Adrenal gland (tissue), 12 donors: ENCODE measurements around the gene SIRPD. TPM values are rescaled to one million over a fixed set of nuclear protein-coding genes. Genes with fewer than 3 reads are reported as not detected.

Experiments
- DNase-seq, 7 donors: peaks; one replicate each; pipeline ENCODE4 v3.0.0-alpha.2; 2019 to 2020
- H3K27ac ChIP-seq, 5 donors: fragments of 200-600 bp; sonication (generic) in 4 of 5; 1 replicate in 3 of 5; 2 replicates in 2 of 5; pipeline versions ENCODE4 v1.5.1 to v1.8.0; 2016 to 2020; ENCODE audit warnings: mild to moderate bottlenecking in 1 of 5
- H3K27me3 ChIP-seq: fragments of 200-600 bp; 2 replicates; pipeline ENCODE4 v1.8.0; 2021
- H3K36me3 ChIP-seq, 2 donors: fragments of 200-600 bp; replicated peaks in 1 of 2; 1 replicate in 1 of 2; 2 replicates in 1 of 2; pipeline versions ENCODE4 v1.5.1 to v1.8.0; 2018 to 2022
- H3K4me1 ChIP-seq, 2 donors: fragments of 200-600 bp; replicated peaks in 1 of 2; 1 replicate in 1 of 2; 2 replicates in 1 of 2; pipeline versions ENCODE4 v1.5.1 to v1.8.0; 2018 to 2021
- H3K4me3 ChIP-seq, 4 donors: fragments of 200-600 bp; sonication (generic) in 3 of 4; one replicate each; pipeline ENCODE4 v1.5.1; 2016 to 2018
- H3K9me3 ChIP-seq, 3 donors: fragments of 200-600 bp; sonication (generic) in 1 of 3; replicated peaks in 1 of 3; 1 replicate in 2 of 3; 2 replicates in 1 of 3; pipeline versions ENCODE4 v1.5.1 to v1.8.0; 2016 to 2021
- CTCF ChIP-seq, 6 experiments: fragments of 450-650 bp in 4 of 6; fragments of 200-600 bp in 2 of 6; sonication (generic) in 1 of 6; IDR thresholded peaks; 1 replicate in 5 of 6; 2 replicates in 1 of 6; pipeline versions ENCODE4 v1.5.1 to v1.8.0; 2016 to 2021; ENCODE audit warnings: antibody characterized with exemption in 6 of 6, mild to moderate bottlenecking in 2 of 6, moderate library complexity in 1 of 6
- POLR2A ChIP-seq, 2 donors: fragments of 450-650 bp; IDR thresholded peaks; one replicate each; pipeline ENCODE4 v1.6.1; 2017; ENCODE audit warnings: antibody characterized with exemption in 2 of 2, mild to moderate bottlenecking in 2 of 2, moderate library complexity in 1 of 2
- WGBS, 4 donors: extraction: QIAGEN DNeasy Blood & Tissue Kit in 2 of 4; methylation state at CpG; one replicate each; pipeline versions ENCODE4 v1.1.5 to v1.1.7; 2013 to 2017; 5-methylcytosine and 5-hydroxymethylcytosine counted together
- intact Hi-C, 2 donors: fragments of 100-400 bp; cut with DNase I; formaldehyde crosslinking; loops; one replicate each; pipeline versions ENCODE4 v1.14.1 to v1.15.0; 2022 to 2023
- polyA plus RNA-seq, 3 donors: library from polyadenylated mRNA; stranded (reverse); fragments of 200-250 nt in 2 of 3; fragments of 350-450 nt in 1 of 3; fragmentation: Illumina TruSeq in 1 of 3; extraction: RNeasy Lipid Tissue Mini Kit (QIAGEN cat#74804) in 1 of 3; gene quantifications; one replicate each; pipeline ENCODE4 v1.2.3, GENCODE V29; 2013 to 2014
- small RNA-seq, 2 donors: library from RNA; depleted of rRNA; stranded (forward); fragments of <200 nt; gene quantifications; one replicate each; pipeline ENCODE3, GENCODE V24; 2016
- total RNA-seq, 9 donors: library from RNA; depleted of rRNA in 4 of 9; stranded (reverse); fragments of >200 nt in 4 of 9; fragments of 120-200 nt in 1 of 9; fragmentation: NEBNext Ultra II Directional in 1 of 9; extraction: Animal tissue kit (Norgen Biotek cat#: 25700) in 1 of 9; gene quantifications; one replicate each; pipeline versions ENCODE4 v1.1.0 to v1.2.4, GENCODE V29; 2013 to 2023
- donor health status: healthy with polysubstance abuse.
- donor health status: Bipolar disorder and iron deficiency.
- donor health status: DM: yes; HTN: yes; CAD: no.
- donor health status: DM: no; HTN: no; CAD: no.
- donor health status: DM: no; HTN: no; CAD: no.
- donor health status: DM: yes; HTN: yes; CAD: no.

The SIRPD gene
- total and polyA plus RNA-seq, 12 donors = 0.43 to 3.3 (median 1.5) TPM; not detected in 9

DNA sequence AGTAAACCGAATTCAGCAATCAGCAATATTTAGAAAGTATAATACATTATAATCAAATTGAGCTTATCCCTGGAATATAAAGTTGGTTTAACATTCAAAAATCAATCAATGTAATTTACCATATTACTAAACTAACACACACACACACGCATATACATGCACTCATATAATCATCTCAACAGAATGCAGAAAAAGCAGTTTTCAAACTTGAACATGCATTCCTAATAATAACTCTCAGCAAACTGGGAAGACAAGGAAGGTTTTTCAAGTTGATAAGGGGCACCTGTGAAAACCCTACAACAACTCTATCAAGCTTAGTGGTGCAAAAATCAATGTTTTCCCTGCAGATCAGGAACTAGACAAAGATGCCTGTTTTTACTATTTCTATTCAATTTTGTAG, 70.9 kb downstream of the SIRPD start:
- DNase-seq = no peak
- H3K9me3 ChIP-seq = no peaks in the 10 kb centered on the region
- WGBS, 4 donors = 68 to 86% (median 75%) methylated on average over 2 of the region's 2 CpGs
- H3K27ac ChIP-seq = no peak overlapping the region
- H3K4me1 ChIP-seq = no peaks in the 10 kb centered on the region
- intact Hi-C loops = no loop called here
- no peaks in the 10 kb centered on the region for H3K36me3 ChIP-seq
- no peak overlapping the region for H3K4me3 ChIP-seq
- TF ChIP-seq CTCF (IDR thresholded peaks at IDR 0.05) = no peak
- TF ChIP-seq POLR2A (IDR thresholded peaks at IDR 0.05) = no peak
- peaks cover 7% of the 10 kb centered on the region for H3K27me3 ChIP-seq

DNA sequence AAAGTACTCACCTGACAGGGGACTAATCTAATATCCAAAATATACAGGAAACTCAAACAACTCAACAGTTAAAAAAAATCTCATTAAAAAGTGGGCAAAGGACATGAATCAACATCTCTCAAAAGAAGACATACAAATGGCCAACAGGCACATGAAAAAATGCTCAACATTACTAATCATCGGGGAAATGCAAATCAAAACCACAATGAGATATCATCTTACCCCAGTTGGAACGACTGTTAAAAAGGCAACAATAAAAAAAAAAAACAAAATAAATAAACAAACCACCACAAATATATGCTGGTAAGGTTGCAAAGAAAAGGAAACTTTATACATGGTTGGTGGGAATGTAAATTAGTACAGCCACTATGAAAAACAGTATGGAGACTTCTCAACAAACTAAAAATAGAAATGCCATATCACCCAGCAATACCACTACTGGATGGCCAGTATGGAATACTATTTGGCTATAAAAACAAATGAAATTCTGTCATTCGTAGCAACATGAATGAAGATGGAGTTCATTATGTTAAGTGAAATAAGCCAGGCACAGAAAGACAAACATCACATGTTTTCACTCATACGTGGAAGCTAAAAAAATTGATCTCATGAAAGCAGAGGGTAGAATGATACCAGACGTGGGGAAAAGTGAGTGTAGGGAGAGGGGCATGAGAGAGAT, 72.9 kb downstream of the SIRPD start:
- no peak overlapping the region for H3K27ac ChIP-seq
- WGBS, 4 donors = 44 to 63% (median 58%) methylated on average over 5 of the region's 5 CpGs
- intact Hi-C loops = no loop called here
- H3K4me3 ChIP-seq = peak overlapping the region in 1 of 4 donors; percentile 15
- TF ChIP-seq CTCF (IDR thresholded peaks at IDR 0.05) (no peak), POLR2A (IDR thresholded peaks at IDR 0.05) (no peak)
- H3K9me3 ChIP-seq = no peaks in the 10 kb centered on the region
- no peak for DNase-seq
- peaks cover 7% of the 10 kb centered on the region for H3K27me3 ChIP-seq
- no peaks in the 10 kb centered on the region for H3K4me1 ChIP-seq
- no peaks in the 10 kb centered on the region for H3K36me3 ChIP-seq

Small RNAs within 50 kb of the gene (small RNA-seq; reads per million reads assigned to genes)
- gene RNU6-917P = 0 reads per million in 2 donors

Other genes with a start within 250 kb of the SIRPD start
- 1 to 10 TPM in 7 of 9 donors, under 1 TPM in 2; 0.43 to 7.6 (median 2.7) TPM for gene SDCBP2, start 228.6 kb downstream of the SIRPD start, total RNA-seq
- gene SDCBP2, start 228.6 kb downstream of the SIRPD start, polyA plus RNA-seq = 1 to 10 TPM; 2.4 to 3.8 (median 3.0) TPM
- gene FKBP1A, start 164.7 kb downstream of the SIRPD start, total RNA-seq = 100 to 1,000 TPM in 7 of 9 donors, 10 to 100 TPM in 2; 51.7 to 571 (median 124) TPM
- 100 to 1,000 TPM; 111 to 917 (median 149) TPM for gene FKBP1A, start 164.7 kb downstream of the SIRPD start, polyA plus RNA-seq
- 100 to 1,000 TPM in 5 of 9 donors, 10 to 100 TPM in 4; 52.5 to 491 (median 117) TPM for gene NSFL1C, start 90.9 kb downstream of the SIRPD start, total RNA-seq
- 100 to 1,000 TPM in 1 of 3 donors, 10 to 100 TPM in 2; 46.1 to 510 (median 61.1) TPM for gene NSFL1C, start 90.9 kb downstream of the SIRPD start, polyA plus RNA-seq
- 10 to 100 TPM in 6 of 9 donors, 1 to 10 TPM in 2, under 1 TPM in 1; 0.61 to 19.7 (median 12.2) TPM for gene SIRPB2, start 66.3 kb downstream of the SIRPD start, total RNA-seq
- gene SIRPB2, start 66.3 kb downstream of the SIRPD start, polyA plus RNA-seq = 1 to 10 TPM; 1.8 to 2.5 (median 1.9) TPM
- 10 to 100 TPM in 1 of 9 donors, 1 to 10 TPM in 7, under 1 TPM in 1; 0.49 to 15.1 (median 5.1) TPM for gene SIRPB1, start 62.3 kb upstream of the SIRPD start, total RNA-seq
- gene SIRPB1, start 62.3 kb upstream of the SIRPD start, polyA plus RNA-seq = 1 to 10 TPM in 2 of 3 donors, under 1 TPM in 1; 0.51 to 4.0 (median 3.7) TPM
- 1 to 10 TPM in 1 of 9 donors, under 1 TPM in 5, not detected in 3; 0.25 to 2.0 (median 0.47) TPM for gene SIRPG, start 100.1 kb upstream of the SIRPD start, total RNA-seq
- 1 to 10 TPM in 1 of 3 donors, under 1 TPM in 2; 0.35 to 1.0 (median 0.77) TPM for gene SIRPG, start 100.1 kb upstream of the SIRPD start, polyA plus RNA-seq